Stimulated activated CD4-positive, alpha-beta T cell treated with anti-CD3 and anti-CD28 coated beads, Interleukin-15, amount 100 ng/mL, for 48 hours (primary cell): ENCODE data around the gene CUBN.
A peak's percentile ranks its signal among the peaks of the same experiment; 100 is the strongest.
"Not testable (repeated sequence)": the region's sequence is repeated elsewhere in the genome, so short reads cannot be mapped to it uniquely, and the experiment has no call there.

Experiments
- DNase-seq, 2 donors: peaks; one replicate each; pipeline ENCODE4 v3.0.0-alpha.2; 2020; ENCODE audit warnings: low read depth in 2 of 2

The CUBN gene

DNA sequence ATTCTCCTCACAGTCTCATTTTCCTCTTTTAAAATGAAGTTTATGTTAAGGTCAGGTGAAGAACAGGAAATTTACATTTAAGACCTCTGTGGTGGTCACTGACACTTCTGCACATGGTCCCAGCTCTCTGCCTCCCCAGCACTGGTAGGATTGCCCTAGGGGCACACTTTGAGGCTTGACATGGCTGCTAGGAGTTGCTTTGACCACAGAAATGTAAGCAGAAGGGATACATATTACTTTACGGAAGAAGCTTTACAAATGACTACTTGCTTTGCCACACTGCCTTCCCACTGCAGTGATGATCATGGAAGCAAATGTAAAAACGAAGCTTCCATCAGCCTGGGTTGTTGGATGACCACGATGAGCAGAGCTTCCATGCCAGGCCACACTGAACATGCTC lies 259.3 kb downstream of the CUBN start:
- no peak for DNase-seq

DNA sequence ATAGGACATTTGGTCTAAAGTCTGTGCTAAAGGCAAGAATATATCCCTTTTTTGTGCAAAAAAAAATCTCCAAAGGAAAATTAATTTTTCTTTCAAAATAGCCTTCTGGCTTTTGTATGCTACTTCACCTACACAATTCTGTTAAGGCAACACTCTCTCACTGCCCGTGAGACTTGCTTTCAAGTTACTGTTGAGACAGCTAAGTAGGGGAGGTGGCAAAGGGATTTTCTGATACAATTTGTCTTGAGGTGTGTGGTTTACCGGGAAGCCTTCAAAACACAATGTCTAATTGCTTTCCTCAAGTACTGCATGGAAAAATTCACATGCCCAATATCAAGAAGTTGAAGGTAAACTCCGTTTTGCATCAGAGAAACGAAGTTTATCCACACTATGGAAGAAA lies 261.6 kb downstream of the CUBN start:
- DNase-seq: no peak

DNA sequence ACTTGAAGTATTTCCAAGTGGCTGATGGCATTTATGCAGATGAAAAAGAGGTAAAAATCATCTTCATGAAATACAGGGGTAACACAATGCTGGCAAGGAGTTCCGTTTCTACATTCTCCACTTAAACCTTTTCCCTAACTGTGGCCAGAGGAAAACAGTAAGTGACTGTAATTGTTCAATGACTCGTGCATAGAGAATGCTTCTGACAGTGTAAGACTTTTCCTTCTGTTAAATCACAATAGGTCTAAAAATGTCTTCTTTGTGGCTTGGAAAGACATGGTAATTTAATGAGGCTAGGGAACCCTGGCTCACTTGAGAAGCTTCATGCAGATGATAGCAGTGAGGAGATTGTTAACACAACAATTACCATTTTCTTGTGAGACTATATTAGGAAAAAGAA lies 262.1 kb downstream of the CUBN start:
- no peak for DNase-seq

DNA sequence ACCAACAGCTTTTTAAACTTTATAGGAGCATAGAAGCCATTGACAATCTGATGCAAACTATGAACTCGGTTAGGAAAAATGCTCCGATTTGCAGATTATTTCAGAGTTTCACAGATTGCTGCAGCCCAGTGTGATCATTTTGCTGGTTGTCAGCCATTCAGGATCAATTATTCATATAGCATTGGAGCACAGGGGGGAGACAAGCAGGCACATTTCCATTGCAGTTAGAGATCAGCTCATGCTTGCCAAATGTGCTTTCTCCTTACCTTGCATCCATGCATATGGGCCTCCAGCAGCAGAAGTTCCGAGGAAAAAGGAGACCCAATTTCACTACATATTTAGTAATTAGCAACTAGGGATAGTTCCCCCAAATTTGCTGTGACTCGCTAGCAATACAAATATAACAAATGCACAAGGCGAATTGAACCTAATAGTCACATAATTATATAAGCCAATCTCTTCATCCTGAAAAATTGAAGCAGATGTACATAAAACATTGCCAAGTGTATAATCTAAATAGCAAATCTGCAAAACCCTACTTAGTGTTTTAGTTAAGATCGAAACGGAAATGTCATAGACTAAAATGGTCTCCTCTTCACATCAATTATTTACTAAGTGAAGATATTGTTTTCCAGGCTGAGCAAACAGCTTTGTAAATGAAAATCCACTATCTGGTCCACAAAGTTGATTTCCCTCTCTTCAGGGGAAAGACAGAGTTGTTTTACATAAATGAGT lies 262.9 kb downstream of the CUBN start:
- no peak for DNase-seq

GRCh38 chr10:16865766-16866165 lies 263.8 kb downstream of the CUBN start:
- no peak for DNase-seq

DNA sequence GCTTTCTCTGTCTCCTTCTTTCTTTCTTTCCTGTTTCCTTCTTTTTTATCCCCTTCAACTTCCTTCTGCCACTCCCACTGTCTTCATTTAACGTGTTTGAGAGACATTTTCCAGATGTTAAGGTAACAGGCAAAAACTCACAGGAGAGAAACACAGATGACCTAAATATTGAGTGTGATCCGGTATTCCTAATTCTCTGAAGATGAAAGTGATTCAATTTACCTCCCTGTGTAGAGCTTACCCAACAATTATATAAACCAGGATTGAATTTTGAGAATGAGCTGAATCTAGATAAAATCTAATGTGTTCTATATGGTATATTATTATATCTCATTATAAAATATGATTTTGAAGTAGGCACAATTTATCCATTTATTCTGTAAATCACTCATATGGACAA lies 265.8 kb downstream of the CUBN start:
- DNase-seq: no peak

- no peak for DNase-seq
Measured at GRCh38 chr10:16857419-16857818, 272.2 kb downstream of the CUBN start.

DNA sequence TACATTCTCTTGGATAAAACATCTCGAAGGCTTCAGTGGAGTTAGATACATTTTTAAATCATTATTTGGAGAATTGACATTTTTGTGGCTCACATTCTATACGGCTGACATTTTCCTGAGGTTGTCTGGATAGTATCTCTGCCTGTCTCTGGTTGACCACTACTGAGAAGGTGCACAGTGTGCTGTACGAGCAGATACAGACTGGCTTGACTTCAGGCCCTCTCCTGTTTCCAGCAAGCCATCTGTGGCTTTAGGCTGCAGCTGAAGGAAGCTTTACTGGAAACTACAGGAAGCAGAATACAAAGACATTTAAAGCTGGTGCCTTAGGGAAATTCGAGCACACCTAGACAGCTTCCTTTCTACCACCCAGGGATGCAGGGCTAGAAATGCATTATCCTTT lies 273.0 kb downstream of the CUBN start:
- no peak for DNase-seq

- no peak for DNase-seq
Measured at GRCh38 chr10:16856092-16856491, 273.5 kb downstream of the CUBN start.

DNA sequence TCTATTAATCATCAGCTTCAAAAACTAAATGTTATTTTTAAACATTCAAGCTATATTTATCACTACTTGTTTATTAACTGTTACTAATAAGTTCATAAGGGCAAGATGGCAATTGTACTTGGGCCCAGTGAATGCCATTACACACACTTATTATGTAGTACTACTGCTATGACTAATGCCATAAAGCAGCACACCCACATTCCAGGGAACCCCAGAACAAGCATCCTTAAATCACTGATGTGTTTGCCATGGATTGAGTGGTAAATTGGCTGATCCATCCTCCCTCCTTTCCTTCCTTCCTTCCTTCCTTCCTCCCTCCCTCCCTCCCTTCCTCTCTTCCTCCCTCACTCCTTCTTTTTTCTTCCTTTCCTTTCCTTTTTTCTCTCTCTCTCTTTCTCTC lies 275.0 kb downstream of the CUBN start:
- DNase-seq: no peak

DNA sequence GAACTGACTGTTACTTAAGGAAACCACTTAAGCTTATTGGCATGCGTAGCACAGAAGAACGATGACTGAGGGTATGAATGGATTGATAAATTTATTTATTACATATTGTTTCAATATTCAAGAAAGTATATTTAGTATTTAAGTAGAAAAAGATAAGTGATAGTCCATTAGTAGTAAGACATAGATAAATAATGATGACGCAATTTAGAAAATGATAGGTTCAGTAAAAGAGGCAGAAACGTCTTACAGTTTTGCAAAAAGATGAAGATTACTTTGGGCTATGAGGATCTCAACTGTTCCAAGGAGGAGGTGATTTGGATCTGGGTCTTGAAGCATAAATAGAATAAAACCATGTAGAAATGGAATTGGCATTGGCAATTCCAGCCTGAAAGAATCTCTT lies 275.8 kb downstream of the CUBN start:
- no peak for DNase-seq

- DNase-seq: no peak
Measured at GRCh38 chr10:16853201-16853600, 276.4 kb downstream of the CUBN start.

- no peak for DNase-seq
Measured at GRCh38 chr10:16852624-16853023, 277.0 kb downstream of the CUBN start.

DNA sequence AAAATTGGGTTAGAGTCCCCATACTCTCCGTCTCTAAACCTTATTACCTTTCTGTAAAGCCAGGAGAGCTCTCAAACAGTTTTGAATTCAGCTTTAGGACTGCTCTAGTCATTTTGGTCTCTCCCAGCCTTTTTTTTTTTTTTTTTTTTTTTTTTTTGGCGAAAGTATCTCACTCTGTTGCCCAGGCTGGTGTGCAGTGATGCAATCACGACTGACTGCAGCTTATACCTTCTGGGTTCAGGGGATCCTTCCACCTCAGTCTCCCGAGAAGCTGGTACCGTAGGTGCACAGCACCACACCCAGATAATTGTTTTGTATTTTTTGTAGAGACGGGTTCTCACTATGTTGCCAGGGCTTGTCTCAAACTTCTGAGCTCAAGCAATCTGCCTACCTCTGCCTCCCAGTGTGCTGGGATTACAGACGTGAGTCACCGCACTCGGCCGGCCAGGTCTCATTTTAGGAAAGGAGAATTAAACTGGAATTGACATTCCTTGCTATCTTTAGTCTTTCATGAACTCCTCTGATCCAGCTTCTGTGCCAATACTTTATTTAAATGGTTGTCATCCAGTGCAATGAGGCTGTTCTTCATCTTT lies 281.0 kb downstream of the CUBN start:
- DNase-seq: no peak

DNA sequence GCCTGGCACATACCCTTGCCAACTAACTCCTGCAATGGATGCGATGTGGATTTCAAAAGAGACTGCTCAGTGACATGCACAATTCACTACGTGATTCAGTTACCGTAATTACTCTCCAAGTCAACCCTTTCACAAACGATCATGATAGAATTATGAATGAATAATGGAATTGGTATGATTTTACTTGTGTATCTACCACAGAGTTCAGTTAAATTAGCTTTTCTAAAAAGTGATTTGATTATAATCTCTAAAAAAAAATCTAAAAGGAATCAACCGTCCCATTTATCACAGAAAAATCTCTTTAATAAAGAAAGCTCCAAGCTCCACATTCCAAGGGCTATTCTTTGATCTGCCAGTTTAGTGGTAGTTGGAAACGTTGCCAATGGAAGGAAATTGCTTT lies 282.0 kb downstream of the CUBN start:
- DNase-seq: no peak

GRCh38 chr10:16845248-16845647 lies 284.4 kb downstream of the CUBN start:
- no peak for DNase-seq

GRCh38 chr10:16843252-16843870 lies 286.2 kb downstream of the CUBN start:
- no peak for DNase-seq

DNA sequence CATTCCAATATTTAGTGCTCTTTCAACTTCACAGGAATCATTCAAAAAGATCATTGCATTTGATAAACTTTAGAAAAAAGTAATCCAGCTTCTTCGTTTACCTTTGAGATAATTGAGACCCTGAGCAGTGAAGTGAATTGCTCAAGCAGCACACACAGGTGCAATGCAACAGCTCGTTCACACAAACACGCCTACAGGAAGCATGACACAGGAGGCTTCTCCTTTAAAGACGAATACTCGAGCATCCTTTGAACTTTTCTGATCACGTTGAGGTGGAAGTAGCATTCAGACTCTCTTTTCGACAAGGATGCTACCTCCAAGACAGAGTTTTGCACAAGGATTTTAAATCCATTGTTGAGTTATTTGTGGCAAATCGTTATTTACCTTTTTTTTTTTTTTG lies 294.4 kb downstream of the CUBN start:
- DNase-seq: no peak

- no peak for DNase-seq
Measured at GRCh38 chr10:16832351-16833080, 297.1 kb downstream of the CUBN start.

- DNase-seq: no peak
Measured at GRCh38 chr10:16828701-16829175, 300.9 kb downstream of the CUBN start.

DNA sequence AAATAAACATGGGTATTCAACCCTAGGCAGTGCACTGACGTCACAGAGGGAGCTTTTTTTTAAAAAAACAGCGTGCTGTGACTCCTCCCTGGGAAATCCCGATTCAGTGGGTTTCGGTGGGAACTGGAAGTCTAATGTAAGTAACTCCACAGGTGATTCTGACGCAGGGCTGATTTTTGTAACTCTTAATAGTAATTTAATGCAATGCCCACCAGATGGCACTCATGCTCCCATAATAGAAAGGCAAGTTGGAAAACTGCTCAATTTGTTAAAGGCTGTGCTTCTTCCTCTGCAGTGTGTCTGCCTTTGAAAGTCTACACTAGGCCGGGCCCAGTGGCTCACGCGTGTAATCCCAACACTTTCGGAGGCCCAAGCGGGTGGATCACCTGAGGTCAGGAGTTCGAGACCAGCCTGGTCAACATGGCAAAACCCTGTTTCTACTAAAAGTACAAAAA lies 301.5 kb downstream of the CUBN start:
- peak in 1 of 2 donors; percentile 53 for DNase-seq

- not testable (repeated sequence) for DNase-seq
Measured at GRCh38 chr10:16827474-16827873, 302.1 kb downstream of the CUBN start.
